Measurements from ENCODE around the gene GRAMD1C. TPM values are rescaled to one million over a fixed set of nuclear protein-coding genes. Genes with fewer than 3 reads are reported as not detected.

The GRAMD1C gene
- total RNA-seq, 1 donor from 2014 or later: 2.0 TPM

GRCh38 chr3:113968986-113969385, 130.4 kb downstream of the GRAMD1C start:
- Histone ChIP-seq H3K9me3 (replicated peaks) (peaks cover 26% of the 10 kb centered on the region), H3K4me3 (no peak overlapping the region), H3K36me3 (peaks cover 11% of the 10 kb centered on the region), H3K27me3 (ENCODE audit: low read depth) (no peaks in the 10 kb centered on the region), H3K4me1 (no peaks in the 10 kb centered on the region), H3K27ac (replicated peaks) (no peak overlapping the region)
- no peak for DNase-seq
- no peak for TF ChIP-seq CTCF (IDR thresholded peaks at IDR 0.05; ENCODE audit: borderline replicate concordance)
- intact Hi-C loops (cut with micrococcal nuclease): no loop called here

- H3K9me3 ChIP-seq (replicated peaks): peaks cover 20% of the 10 kb centered on the region
- H3K4me3 ChIP-seq: no peak overlapping the region
- intact Hi-C loops (cut with micrococcal nuclease): no loop called here
- no peak for DNase-seq
- peaks cover 58% of the 10 kb centered on the region for H3K36me3 ChIP-seq
- no peak for TF ChIP-seq CTCF (IDR thresholded peaks at IDR 0.05; ENCODE audit: borderline replicate concordance)
- no peaks in the 10 kb centered on the region for H3K27me3 ChIP-seq (ENCODE audit: low read depth)
- H3K27ac ChIP-seq (replicated peaks): no peak overlapping the region
- H3K4me1 ChIP-seq: no peaks in the 10 kb centered on the region
These were observed 139.2 kb downstream of the GRAMD1C start for GRCh38 chr3:113977822-113978221.

GRCh38 chr3:113979916-113980315, 141.3 kb downstream of the GRAMD1C start:
- Histone ChIP-seq H3K9me3 (replicated peaks) (no peaks in the 10 kb centered on the region), H3K27ac (replicated peaks) (no peak overlapping the region), H3K4me3 (no peak overlapping the region), H3K27me3 (ENCODE audit: low read depth) (no peaks in the 10 kb centered on the region), H3K36me3 (peaks cover 41% of the 10 kb centered on the region), H3K4me1 (no peaks in the 10 kb centered on the region)
- no peak for DNase-seq
- no peak for TF ChIP-seq CTCF (IDR thresholded peaks at IDR 0.05; ENCODE audit: borderline replicate concordance)
- intact Hi-C loops (cut with micrococcal nuclease): no loop called here

GRCh38 chr3:113981803-113982202, 143.2 kb downstream of the GRAMD1C start:
- no peaks in the 10 kb centered on the region for H3K4me1 ChIP-seq
- intact Hi-C loops (cut with micrococcal nuclease): no loop called here
- no peaks in the 10 kb centered on the region for H3K27me3 ChIP-seq (ENCODE audit: low read depth)
- TF ChIP-seq CTCF (IDR thresholded peaks at IDR 0.05; ENCODE audit: borderline replicate concordance): no peak
- no peak overlapping the region for H3K27ac ChIP-seq (replicated peaks)
- no peak for DNase-seq
- H3K4me3 ChIP-seq: no peak overlapping the region
- H3K36me3 ChIP-seq: peaks cover 51% of the 10 kb centered on the region
- peaks cover 8% of the 10 kb centered on the region for H3K9me3 ChIP-seq (replicated peaks)

GRCh38 chr3:113983544-113983943, 145.0 kb downstream of the GRAMD1C start:
- DNase-seq: no peak
- no peak overlapping the region for H3K4me3 ChIP-seq
- no peak overlapping the region for H3K27ac ChIP-seq (replicated peaks)
- no peaks in the 10 kb centered on the region for H3K27me3 ChIP-seq (ENCODE audit: low read depth)
- intact Hi-C loops (cut with micrococcal nuclease): no loop called here
- peaks cover 36% of the 10 kb centered on the region for H3K36me3 ChIP-seq
- H3K4me1 ChIP-seq: no peaks in the 10 kb centered on the region
- no peak for TF ChIP-seq CTCF (IDR thresholded peaks at IDR 0.05; ENCODE audit: borderline replicate concordance)
- H3K9me3 ChIP-seq (replicated peaks): peaks cover 8% of the 10 kb centered on the region

- H3K9me3 ChIP-seq (replicated peaks): peaks cover 8% of the 10 kb centered on the region
- no peak overlapping the region for H3K27ac ChIP-seq (replicated peaks)
- intact Hi-C loops (cut with micrococcal nuclease): no loop called here
- no peak for DNase-seq
- no peaks in the 10 kb centered on the region for H3K27me3 ChIP-seq (ENCODE audit: low read depth)
- peaks cover 18% of the 10 kb centered on the region for H3K36me3 ChIP-seq
- TF ChIP-seq CTCF (IDR thresholded peaks at IDR 0.05; ENCODE audit: borderline replicate concordance): no peak
- no peaks in the 10 kb centered on the region for H3K4me1 ChIP-seq
- no peak overlapping the region for H3K4me3 ChIP-seq
These were observed 147.0 kb downstream of the GRAMD1C start for GRCh38 chr3:113985541-113985940.
